ENCODE results near the gene ADCYAP1R1.
A peak's percentile ranks its signal among the peaks of the same experiment; 100 is the strongest.

Gene ADCYAP1R1

GRCh38 chr7:31051598-31052486 is at the start of gene ADCYAP1R1:
Gene ADCYAP1R1, plus strand, starts transcription at chr7:31052308. Its CDS starts 10,957 bp downstream, at chr7:31063265.
- no peak for DNase-seq (ENCODE audit: low spot score)

GRCh38 chr7:31003097-31003496 is 49.0 kb upstream of the ADCYAP1R1 start:
- no peak for DNase-seq (ENCODE audit: low spot score)

DNA sequence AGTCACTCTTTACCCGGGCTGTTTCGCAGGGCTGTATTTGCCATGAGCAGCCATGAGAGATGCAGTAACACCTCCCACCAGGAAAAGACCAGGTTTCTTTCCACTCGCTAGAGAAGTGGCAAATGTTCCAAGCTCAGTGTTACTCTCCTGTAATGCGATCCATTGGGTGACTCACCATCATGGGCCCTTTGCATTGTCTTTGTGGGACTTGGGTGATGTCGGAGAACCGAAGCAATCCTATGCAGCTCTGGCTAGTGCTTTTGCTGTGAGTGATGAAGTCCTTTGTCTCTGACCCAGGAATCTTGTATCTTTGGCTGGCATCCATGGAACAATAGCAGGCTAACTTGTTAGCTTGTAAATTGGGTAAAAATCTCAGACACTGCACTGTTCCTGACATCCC is 48.4 kb upstream of the ADCYAP1R1 start:
- DNase-seq (ENCODE audit: low spot score), result no peak

- DNase-seq (ENCODE audit: low spot score), result no peak
Observed at GRCh38 chr7:31004393-31004792, 47.7 kb upstream of the ADCYAP1R1 start.

- no peak for DNase-seq (ENCODE audit: low spot score)
Observed at GRCh38 chr7:31006857-31007256, 45.3 kb upstream of the ADCYAP1R1 start.

- DNase-seq (ENCODE audit: low spot score), result no peak
Observed at GRCh38 chr7:31007634-31008033, 44.5 kb upstream of the ADCYAP1R1 start.

- no peak for DNase-seq (ENCODE audit: low spot score)
Observed at GRCh38 chr7:31014826-31015225, 37.3 kb upstream of the ADCYAP1R1 start.

DNA sequence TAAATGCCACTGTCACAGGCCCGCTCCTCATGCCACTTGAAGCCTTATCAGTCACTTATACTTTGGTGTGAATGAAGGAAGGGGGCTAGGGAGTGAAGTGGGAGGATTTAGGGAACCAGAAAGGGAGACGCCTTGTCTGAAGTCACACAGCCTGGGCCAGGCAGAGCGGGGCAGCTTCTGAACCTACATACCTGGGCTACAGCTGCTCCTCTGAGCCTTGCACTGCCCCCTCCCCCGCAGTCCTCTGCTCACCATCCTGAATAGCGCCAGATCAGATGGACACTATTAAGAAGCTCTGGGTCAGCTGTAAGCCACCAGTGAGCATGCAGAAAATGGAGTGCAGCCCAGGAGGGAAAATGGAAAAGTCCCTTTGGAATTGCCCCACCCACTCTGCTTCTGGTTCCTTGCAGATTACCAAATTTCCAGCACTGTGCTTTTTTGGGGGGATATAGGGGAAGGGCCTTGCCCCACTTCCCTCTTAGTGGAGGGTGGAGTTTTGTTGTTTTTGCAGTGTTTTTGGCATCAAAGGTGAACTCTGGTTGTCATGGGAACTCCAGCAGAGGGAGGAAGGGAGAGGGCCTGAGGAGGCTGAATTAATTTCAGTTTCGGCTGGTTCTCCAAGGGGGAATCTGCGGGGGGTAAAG is 35.0 kb upstream of the ADCYAP1R1 start:
- DNase-seq (ENCODE audit: low spot score), result no peak

DNA sequence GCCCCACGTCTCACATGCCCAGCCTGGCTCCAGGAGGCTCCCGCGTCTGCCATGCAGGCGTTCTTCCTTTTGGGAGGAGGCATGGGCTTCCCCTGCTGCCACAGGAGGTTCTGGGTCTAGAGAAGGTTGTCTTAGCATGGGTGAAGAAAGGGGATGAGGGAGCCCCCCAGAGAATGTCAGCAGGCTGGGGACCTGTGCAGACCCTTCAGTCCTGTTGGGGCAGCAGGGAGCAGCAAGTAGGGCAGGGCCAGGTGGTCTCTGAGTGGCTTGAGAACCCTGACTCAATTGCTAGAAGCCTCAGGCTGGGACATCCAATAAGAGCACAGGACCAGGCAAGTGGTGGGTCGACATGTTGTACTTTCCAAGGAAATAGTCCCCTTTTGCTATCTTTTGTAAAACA is 34.4 kb upstream of the ADCYAP1R1 start:
- no peak for DNase-seq (ENCODE audit: low spot score)

- no peak for DNase-seq (ENCODE audit: low spot score)
Observed at GRCh38 chr7:31019509-31019908, 32.6 kb upstream of the ADCYAP1R1 start.

DNA sequence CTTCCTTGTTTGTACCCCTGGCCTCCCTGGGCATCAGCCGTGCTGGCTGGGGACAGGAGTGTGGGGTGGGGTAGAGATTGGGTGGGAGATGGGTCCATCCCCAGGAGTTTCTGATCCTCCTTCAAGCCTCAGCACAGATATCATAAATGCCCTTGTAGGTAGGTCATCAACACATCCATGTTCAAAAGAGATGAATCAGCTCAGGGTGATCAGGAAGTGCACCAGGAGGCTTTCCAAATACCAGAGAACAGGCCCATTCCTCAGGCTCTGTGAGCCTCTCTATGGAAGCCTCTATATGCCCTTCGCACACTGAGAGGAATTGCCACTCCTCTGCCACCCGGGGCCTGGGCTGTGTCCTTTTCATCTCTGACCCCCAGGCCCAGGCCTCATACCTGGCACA is 31.9 kb upstream of the ADCYAP1R1 start:
- DNase-seq (ENCODE audit: low spot score), result no peak

DNA sequence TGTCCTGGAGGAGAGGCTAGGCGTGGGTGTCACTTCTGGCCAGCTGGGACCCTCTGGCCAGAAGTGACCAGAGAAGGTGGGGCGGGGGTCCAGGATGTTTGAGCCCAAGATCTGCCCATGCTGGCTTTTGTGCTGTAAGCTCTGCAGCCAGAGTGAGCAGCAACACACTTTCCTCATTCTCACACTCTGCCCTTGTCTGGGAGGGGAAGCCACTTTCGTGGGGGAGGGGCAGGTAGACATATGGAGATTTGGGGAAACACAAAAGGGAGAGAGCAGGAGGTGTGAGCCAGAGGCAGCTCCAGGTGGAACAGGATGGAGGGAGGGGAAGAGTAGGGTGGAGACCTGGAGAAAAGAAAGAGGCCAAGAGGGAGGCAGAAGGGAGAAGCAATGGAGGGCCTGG is 31.5 kb upstream of the ADCYAP1R1 start:
- DNase-seq (ENCODE audit: low spot score), result no peak

- no peak for DNase-seq (ENCODE audit: low spot score)
Observed at GRCh38 chr7:31022117-31022516, 30.0 kb upstream of the ADCYAP1R1 start.

- DNase-seq (ENCODE audit: low spot score), result no peak
Observed at GRCh38 chr7:31022726-31023125, 29.4 kb upstream of the ADCYAP1R1 start.

- DNase-seq (ENCODE audit: low spot score), result no peak
Observed at GRCh38 chr7:31023877-31024276, 28.2 kb upstream of the ADCYAP1R1 start.

- DNase-seq (ENCODE audit: low spot score), result peak; percentile 40
Observed at GRCh38 chr7:31027161-31027965, 24.7 kb upstream of the ADCYAP1R1 start.

- no peak for DNase-seq (ENCODE audit: low spot score)
Observed at GRCh38 chr7:31028006-31028405, 24.1 kb upstream of the ADCYAP1R1 start.

DNA sequence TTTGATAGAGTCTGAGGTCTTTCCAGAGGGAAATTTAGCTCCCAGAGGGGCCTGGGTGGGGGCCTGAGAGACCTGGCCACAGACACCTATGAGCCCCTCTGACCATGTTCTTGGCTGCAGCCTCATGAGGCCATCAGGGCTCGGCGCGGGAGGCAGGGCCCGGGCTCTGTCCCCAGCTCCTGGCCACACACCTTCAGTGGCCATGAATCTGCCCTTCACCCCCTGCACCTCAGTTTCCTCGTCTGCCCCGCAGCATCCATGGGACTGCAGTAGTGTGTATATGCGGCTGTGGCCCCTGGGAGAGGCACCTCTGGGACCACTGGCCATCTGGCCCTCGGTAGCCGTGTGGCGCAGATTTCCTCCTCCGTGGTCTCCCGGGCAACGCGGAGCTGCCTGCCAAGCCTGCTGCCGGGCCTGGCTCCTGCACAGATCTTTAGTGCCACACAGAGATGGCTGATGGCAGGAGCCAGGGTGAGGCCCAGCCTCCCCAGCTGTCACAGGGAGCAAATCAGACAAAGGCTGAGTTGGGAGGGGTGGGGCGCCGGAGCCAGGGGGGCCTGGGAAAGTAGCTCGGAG is 23.6 kb upstream of the ADCYAP1R1 start:
- no peak for DNase-seq (ENCODE audit: low spot score)

DNA sequence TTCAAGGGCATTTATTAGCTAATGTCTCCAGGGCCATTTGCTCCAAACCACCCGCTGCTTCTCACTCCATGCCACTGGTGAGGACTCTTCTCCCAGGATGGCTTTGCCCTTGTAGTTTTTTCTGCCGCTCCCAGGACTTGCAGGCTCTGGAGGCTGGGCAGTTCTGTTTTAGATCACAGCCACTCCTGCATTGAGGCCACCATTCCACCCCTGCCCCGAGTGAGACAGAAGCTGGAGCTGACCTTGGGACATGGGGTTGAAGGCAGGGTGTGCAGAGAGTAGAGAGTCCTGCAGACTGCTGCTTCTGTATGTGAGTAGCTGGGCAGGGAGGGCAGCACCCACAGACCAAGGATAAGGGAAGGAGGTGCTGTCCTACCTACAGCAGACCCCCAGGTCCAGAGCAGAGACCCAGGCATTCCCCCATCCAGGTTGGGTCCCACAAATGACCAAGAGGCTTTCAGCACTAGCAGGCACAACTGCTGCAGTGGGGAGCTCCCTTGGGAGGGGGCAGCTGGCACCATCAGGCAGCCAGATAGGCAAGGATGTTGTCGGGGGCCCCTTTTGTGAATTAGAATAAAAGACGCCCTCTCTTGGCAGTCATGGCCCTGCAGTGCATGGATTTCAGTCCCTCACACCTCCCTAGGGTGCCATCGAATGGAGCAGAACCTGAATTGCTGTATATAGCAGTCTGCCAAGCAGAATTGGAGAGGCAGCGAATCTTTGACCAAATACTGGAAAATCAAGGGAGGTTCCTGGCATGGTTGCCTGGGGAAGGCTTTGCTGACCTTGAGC is 22.7 kb upstream of the ADCYAP1R1 start:
- no peak for DNase-seq (ENCODE audit: low spot score)

DNA sequence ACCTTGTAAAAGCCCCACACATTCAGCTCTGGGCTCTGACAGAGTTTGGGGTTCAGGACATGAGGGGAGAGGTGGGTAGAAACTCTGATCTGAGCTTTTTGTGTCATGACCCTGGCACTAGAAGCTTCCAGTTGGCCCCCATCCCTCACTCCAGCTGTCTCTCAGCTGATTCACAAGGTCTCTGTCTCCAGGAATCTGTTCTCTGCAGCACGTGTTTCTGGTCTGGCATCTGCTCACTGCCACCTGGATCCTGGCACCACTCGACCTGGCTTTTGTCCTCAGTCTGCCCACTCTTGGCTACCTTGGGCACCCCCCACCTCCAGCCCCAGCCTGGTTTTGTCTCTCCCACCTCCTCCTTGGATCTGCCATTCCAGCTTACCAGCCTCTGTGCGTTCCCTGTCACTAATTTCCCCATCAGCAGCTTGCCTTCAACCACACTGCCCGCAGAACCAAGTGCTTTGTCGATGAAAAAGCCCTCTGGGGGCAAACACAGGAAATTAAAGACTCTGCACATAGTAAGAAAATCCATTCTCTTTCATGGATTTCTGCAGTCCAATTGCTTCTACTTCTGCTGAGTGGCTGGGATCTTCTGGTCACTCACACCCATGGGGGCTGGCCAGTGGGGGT is 18.3 kb upstream of the ADCYAP1R1 start:
- no peak for DNase-seq (ENCODE audit: low spot score)

DNA sequence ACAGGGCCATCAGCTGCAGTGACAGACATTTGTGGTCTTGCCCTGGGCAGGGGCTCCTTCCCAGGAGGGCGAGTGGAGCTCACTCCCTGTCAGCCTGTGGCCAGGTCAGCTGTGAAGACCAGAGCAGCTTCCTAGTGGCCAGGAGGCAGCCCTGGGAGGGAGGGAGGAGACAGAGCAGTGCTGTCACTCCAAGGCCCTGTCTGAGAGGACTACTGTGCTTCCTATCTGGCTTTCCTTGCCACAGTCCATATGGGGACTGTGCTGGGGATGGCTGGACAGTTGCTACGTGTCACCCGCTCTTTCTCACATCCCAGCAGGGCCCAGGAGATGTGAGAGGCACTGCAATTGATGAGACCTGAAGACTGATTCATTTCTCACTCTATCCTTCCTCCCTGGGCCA is 15.2 kb upstream of the ADCYAP1R1 start:
- DNase-seq (ENCODE audit: low spot score), result no peak
